Subcutaneous abdominal adipose tissue (tissue), 5 donors: ENCODE measurements around the gene NOMO2.
"Not testable (repeated sequence)": the region's sequence is repeated elsewhere in the genome, so short reads cannot be mapped to it uniquely, and the experiment has no call there.

Experiments
- H3K27ac ChIP-seq: one replicate; pipeline ENCODE4 v1.7.0; 2013; ENCODE audit warnings: low read depth, mild to moderate bottlenecking, inconsistent platforms, low read length, moderate library complexity
- H3K27me3 ChIP-seq, 5 donors: one replicate each; pipeline ENCODE4 v1.7.0; 2013; ENCODE audit warnings: low read length in 5 of 5, inconsistent platforms in 1 of 5; ENCODE audit not compliant: control insufficient read depth in 5 of 5, insufficient read depth in 4 of 5
- H3K36me3 ChIP-seq, 5 donors: one replicate each; pipeline ENCODE4 v1.7.0; 2013; ENCODE audit warnings: low read length in 5 of 5; ENCODE audit not compliant: control insufficient read depth in 5 of 5, insufficient read depth in 5 of 5
- H3K4me1 ChIP-seq, 5 donors: one replicate each; pipeline ENCODE4 v1.7.0; 2013; ENCODE audit warnings: low read length in 5 of 5, mild to moderate bottlenecking in 3 of 5, moderate library complexity in 1 of 5; ENCODE audit not compliant: control insufficient read depth in 5 of 5, insufficient read depth in 5 of 5
- H3K4me3 ChIP-seq, 5 donors: one replicate each; pipeline ENCODE4 v1.7.0; 2013; ENCODE audit warnings: low read length in 5 of 5, low read depth in 1 of 5
- H3K9ac ChIP-seq, 5 donors: one replicate each; pipeline ENCODE4 v1.7.0; 2013; ENCODE audit warnings: low read length in 5 of 5, mild to moderate bottlenecking in 4 of 5, moderate library complexity in 3 of 5
- H3K9me3 ChIP-seq, 5 donors: one replicate each; pipeline ENCODE4 v1.7.0; 2013; ENCODE audit warnings: low read length in 5 of 5; ENCODE audit not compliant: control insufficient read depth in 5 of 5
- donor health status: healthy.
- donor health status: healthy.
- donor health status: healthy.
- donor health status: healthy.
- donor health status: healthy.

NOMO2 gene

DNA sequence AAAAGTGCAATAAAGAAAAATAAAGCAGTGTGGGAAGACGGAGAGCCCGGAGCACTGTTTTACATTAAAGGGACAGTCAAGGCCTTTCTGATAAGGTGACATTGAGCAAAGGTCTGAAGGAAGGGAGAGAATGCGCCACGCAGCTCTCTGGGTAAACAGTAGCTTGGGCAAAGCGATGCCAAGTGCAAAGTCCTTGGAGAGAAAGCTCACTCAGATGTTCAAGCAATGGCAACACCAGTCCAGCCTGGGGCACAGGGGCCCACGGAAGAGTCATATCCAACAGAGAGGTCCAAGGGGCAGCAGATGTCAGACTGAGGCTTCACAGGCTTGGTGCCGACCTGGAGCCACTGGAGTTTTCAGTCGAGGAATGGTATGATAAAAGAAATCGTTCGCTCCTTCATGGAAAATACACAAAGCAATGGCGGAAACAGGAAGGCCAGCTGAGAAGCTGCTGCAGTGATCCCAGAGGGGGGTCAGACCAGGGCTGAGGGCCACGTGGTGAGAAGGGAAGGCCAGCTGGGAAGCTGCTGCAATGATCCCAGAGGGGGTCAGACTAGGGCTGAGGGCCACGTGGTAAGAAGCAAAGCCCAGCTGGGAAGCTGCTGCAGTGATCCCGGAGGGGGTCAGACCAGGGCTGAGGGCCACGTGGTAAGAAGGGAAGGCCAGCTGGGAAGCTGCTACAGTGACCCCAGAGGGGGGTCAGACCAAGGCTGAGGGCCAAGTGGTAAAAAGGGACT is 40.3 kb downstream of the NOMO2 start:
- not testable (repeated sequence) for H3K4me3 ChIP-seq, H3K4me1 ChIP-seq, H3K9ac ChIP-seq, H3K9me3 ChIP-seq, H3K27ac ChIP-seq, H3K36me3 ChIP-seq, H3K27me3 ChIP-seq

DNA sequence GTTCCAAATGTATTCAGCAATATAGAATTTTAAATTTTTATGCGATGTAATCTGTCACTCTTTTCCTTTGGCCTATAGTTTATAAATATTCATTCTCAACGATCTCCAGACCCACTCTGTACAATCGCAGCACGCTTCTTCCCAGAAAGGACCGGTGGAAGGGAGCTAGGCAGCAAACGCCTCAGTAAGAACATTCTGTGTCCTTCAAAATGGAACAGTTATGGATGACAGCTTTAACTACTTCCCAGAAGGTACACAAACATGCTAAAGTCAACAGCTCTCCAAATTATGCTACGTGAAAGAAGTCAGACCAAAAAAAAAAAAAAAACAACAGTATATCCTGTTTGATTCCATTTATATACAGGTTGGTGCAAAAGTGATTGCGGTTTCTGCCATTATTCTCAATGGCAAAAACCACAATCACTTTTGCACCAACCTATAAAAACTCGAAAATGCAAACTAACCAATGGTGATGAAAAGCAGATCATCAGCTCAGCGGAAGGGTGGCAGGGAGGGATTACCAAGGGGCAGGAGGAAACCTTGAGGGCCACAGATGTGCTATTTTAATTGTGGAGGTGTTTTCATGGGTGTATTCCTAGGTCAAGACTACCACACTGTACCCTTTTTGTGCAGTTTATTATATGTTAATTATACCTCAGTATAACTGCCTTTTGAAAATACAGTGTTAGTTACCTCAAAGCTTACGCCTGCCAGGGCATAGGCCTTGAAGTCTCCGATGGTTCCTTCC is 43.2 kb downstream of the NOMO2 start:
- not testable (repeated sequence) for H3K4me1 ChIP-seq, H3K27ac ChIP-seq, H3K36me3 ChIP-seq, H3K9me3 ChIP-seq, H3K4me3 ChIP-seq, H3K27me3 ChIP-seq, H3K9ac ChIP-seq

DNA sequence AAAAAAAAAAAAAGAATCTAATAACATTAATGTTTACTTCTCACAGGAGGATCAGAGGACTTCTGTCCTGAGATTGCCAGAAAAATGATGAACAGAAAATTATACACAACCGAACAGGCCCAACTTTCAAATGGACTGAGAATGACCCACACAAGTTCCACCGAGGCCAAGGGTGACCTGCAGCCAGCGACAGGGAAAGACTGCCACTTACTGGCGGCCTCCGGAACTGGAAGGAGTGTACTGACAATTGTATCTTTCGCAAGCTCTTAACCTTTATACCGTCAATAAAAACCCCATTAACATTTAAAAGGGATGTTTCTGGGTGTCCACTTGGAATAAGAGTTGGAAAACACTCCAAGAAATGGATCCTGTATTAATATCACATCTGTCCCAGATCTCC is 63.5 kb downstream of the NOMO2 start:
- not testable (repeated sequence) for H3K27me3 ChIP-seq, H3K4me3 ChIP-seq, H3K36me3 ChIP-seq, H3K4me1 ChIP-seq, H3K27ac ChIP-seq, H3K9me3 ChIP-seq, H3K9ac ChIP-seq

DNA sequence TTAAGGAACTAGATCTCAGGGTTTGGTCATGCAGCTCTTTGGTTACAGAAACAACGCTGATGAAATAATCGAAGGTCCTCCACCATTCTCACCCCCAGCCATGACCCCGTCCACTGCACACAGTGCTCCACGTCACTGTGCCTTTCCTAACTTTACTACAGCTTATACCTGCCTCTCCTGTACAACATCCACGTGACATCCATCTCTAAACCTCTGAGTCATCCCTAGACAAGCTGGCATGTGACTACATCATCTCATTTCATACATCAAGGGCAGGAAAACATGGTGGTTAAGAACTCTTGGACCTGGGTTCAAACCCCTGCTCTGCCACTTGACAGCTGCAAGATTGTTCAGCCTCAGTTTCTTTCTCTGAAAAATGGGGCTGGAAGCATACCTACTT is 64.9 kb downstream of the NOMO2 start:
- not testable (repeated sequence) for H3K9ac ChIP-seq, H3K4me3 ChIP-seq, H3K27me3 ChIP-seq, H3K4me1 ChIP-seq, H3K27ac ChIP-seq, H3K36me3 ChIP-seq, H3K9me3 ChIP-seq

DNA sequence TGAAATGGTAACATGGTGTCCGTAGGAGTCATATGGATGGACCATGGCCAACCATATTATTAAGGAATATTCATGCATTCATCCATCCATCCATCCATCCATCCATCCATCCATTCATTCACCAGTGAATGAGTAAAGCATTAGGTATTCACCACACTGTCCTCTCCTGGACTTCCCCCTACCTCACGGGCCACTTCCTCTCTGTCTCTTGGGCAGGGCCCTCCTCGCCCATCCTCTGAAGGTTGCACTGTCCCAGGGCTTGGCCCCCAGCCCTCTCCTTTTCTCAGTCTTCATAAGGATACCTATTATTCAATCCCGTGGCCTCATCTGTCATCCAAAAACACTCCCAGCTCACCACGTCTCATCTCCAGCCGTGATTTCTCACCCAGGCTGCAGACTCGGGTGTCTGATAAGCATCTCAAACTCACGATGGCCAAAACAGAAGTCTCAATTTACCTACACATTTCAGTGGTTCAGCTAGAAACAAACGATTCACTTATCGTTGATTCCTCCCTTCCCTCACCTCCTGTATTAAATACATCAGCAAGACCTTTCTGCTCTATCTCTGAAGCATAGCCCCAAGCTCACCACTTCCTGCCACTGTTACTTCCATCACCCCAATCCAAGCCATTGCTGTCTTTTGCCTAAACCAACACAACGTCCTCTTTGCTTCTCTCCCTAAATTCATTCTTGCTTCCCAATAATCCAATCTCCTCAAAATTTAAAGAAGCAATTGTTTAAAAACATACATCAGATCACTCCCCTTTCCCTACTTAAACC is 69.6 kb downstream of the NOMO2 start:
- H3K36me3 ChIP-seq, H3K9ac ChIP-seq, H3K4me1 ChIP-seq, H3K4me3 ChIP-seq, H3K27ac ChIP-seq, H3K9me3 ChIP-seq, H3K27me3 ChIP-seq: not testable (repeated sequence)

DNA sequence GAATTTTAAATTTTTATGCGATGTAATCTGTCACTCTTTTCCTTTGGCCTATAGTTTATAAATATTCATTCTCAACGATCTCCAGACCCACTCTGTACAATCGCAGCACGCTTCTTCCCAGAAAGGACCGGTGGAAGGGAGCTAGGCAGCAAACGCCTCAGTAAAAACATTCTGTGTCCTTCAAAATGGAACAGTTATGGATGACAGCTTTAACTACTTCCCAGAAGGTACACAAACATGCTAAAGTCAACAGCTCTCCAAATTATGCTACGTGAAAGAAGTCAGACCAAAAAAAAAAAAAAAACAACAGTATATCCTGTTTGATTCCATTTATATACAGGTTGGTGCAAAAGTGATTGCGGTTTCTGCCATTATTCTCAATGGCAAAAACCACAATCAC is 125.9 kb downstream of the NOMO2 start:
- H3K27me3 ChIP-seq, H3K4me1 ChIP-seq, H3K9ac ChIP-seq, H3K9me3 ChIP-seq, H3K27ac ChIP-seq, H3K36me3 ChIP-seq, H3K4me3 ChIP-seq: not testable (repeated sequence)

DNA sequence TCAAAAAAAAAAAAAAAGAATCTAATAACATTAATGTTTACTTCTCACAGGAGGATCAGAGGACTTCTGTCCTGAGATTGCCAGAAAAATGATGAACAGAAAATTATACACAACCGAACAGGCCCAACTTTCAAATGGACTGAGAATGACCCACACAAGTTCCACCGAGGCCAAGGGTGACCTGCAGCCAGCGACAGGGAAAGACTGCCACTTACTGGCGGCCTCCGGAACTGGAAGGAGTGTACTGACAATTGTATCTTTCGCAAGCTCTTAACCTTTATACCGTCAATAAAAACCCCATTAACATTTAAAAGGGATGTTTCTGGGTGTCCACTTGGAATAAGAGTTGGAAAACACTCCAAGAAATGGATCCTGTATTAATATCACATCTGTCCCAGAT is 146.1 kb downstream of the NOMO2 start:
- not testable (repeated sequence) for H3K36me3 ChIP-seq, H3K9ac ChIP-seq, H3K27me3 ChIP-seq, H3K9me3 ChIP-seq, H3K27ac ChIP-seq, H3K4me1 ChIP-seq, H3K4me3 ChIP-seq

DNA sequence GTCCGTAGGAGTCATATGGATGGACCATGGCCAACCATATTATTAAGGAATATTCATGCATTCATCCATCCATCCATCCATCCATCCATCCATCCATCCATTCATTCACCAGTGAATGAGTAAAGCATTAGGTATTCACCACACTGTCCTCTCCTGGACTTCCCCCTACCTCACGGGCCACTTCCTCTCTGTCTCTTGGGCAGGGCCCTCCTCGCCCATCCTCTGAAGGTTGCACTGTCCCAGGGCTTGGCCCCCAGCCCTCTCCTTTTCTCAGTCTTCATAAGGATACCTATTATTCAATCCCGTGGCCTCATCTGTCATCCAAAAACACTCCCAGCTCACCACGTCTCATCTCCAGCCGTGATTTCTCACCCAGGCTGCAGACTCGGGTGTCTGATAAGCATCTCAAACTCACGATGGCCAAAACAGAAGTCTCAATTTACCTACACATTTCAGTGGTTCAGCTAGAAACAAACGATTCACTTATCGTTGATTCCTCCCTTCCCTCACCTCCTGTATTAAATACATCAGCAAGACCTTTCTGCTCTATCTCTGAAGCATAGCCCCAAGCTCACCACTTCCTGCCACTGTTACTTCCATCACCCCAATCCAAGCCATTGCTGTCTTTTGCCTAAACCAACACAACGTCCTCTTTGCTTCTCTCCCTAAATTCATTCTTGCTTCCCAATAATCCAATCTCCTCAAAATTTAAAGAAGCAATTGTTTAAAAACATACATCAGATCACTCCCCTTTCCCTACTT is 152.2 kb downstream of the NOMO2 start:
- not testable (repeated sequence) for H3K9ac ChIP-seq, H3K27ac ChIP-seq, H3K4me1 ChIP-seq, H3K4me3 ChIP-seq, H3K9me3 ChIP-seq, H3K36me3 ChIP-seq, H3K27me3 ChIP-seq

DNA sequence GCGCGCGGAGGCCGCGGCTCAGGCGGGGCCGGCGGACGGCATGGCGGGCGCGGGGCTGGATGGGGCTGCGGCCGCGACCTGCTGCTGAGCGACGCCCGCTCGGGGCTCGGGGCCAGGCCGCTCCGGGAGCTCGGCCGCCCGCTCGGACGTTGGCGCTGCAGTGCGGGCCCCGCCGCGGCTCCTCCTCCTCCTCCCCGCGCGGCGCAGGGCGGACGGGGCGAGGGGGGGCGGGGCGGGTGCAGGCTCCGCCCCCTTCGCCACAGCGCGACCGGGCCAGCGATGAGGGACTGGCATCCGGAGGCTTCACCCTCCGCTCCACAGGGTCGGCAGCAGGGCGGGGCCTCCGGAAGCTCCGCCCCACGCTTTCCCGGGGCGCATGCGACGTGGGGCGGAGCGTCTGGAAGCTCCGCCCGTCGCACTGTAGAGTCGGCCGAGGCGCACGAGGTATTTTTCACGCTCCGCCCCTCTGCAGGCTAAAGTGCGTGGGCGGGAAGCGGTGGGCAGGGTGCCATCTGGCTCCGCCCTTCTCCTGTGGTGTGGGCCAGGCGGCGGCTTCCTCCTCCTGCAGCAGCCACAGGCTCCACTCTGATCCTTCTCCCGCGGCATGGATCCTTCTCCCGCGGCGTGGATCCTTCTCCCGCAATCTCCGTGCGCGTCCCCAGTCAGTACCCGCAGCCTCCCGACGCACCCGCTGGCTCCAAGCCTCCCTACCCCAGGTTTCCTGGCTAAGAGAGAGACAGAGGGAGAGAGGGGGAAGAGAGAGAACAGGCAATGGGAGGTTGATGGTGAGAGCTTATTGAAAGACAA is 159.8 kb downstream of the NOMO2 start:
- not testable (repeated sequence) for H3K4me1 ChIP-seq, H3K36me3 ChIP-seq, H3K9me3 ChIP-seq

More for the DNA sequence above, 159.8 kb downstream of the NOMO2 start:
- H3K27ac ChIP-seq, H3K9ac ChIP-seq, H3K27me3 ChIP-seq, H3K4me3 ChIP-seq: not testable (repeated sequence)
